H1 (cell line): ENCODE results near the gene SNAPC1. TPM values are rescaled to one million over a fixed set of nuclear protein-coding genes. Genes with fewer than 3 reads are reported as not detected.

ENCODE experiments used
- CTBP2 ChIP-seq: IDR thresholded peaks from 2 replicates; pipeline ENCODE4 v1.7.0; 2011; ENCODE audit warnings: borderline replicate concordance, mild to moderate bottlenecking, moderate library complexity, mixed read lengths, low read length; ENCODE audit not compliant: insufficient read depth, insufficient read length
- MAFK ChIP-seq: IDR thresholded peaks from 2 replicates; pipeline ENCODE4 v1.6.1; 2012; ENCODE audit warnings: low read depth, mild to moderate bottlenecking, improper control_type of control experiment, low read length
- PHF8 ChIP-seq: fragments of 200-600 bp; sonication (generic); conservative IDR thresholded peaks from 2 replicates; pipeline ENCODE4 v1.7.1; 2012; ENCODE audit warnings: low read depth, mild to moderate bottlenecking, inconsistent platforms, low read length, moderate library complexity
- RBBP5 ChIP-seq: IDR thresholded peaks from 2 replicates; pipeline ENCODE4 v1.7.1; 2012; ENCODE audit warnings: low read depth, mild to moderate bottlenecking, inconsistent platforms, low read length, moderate library complexity, borderline replicate concordance
- SIN3A ChIP-seq, 2 experiments: IDR thresholded peaks in 1 of 2; conservative IDR thresholded peaks in 1 of 2; 2 replicates each; pipeline ENCODE4 v1.6.1; 2011 to 2012; ENCODE audit warnings: low read length in 2 of 2, improper control_type of control experiment in 1 of 2, low read depth in 1 of 2, mild to moderate bottlenecking in 1 of 2
- SIRT6 ChIP-seq: IDR thresholded peaks from one replicate; pipeline ENCODE4 v1.7.1; 2012; ENCODE audit warnings: low read length, inconsistent platforms
- TAF1 ChIP-seq: IDR thresholded peaks from 2 replicates; pipeline ENCODE4 v1.6.1; 2011; ENCODE audit warnings: mild to moderate bottlenecking, low read depth, low read length
- TCF12 ChIP-seq: IDR thresholded peaks from 2 replicates; pipeline ENCODE4 v1.6.1; 2011; ENCODE audit warnings: low read depth, mild to moderate bottlenecking, low read length
- polyA plus RNA-seq, 7 experiments: library from polyadenylated mRNA; depleted of rRNA in 3 of 7; stranded (reverse) in 5 of 7; unstranded in 2 of 7; fragments of >200 nt in 5 of 7; fragments of 200-250 nt in 2 of 7; gene quantifications; 1 replicate in 5 of 7; 2 replicates in 1 of 7; 4 replicates in 1 of 7; pipeline versions ENCODE4 v1.2.1 to v1.2.3, GENCODE V29; 2011 to 2013; ENCODE audit warnings: missing spikeins in 2 of 7, mixed read lengths in 2 of 7
- total RNA-seq: library from RNA; stranded (reverse); fragmentation: NEBNext Ultra II Directional; extraction: Animal tissue kit (Norgen Biotek cat#: 25700); gene quantifications from 2 replicates; pipeline ENCODE4 v1.2.1, GENCODE V29; 2021

Gene SNAPC1
- total and polyA plus RNA-seq, 2 of the 8 experiments (the other 6 are each of a cell fraction or from before 2014, with no cell fraction given): 5.8 to 11.1 TPM

DNA sequence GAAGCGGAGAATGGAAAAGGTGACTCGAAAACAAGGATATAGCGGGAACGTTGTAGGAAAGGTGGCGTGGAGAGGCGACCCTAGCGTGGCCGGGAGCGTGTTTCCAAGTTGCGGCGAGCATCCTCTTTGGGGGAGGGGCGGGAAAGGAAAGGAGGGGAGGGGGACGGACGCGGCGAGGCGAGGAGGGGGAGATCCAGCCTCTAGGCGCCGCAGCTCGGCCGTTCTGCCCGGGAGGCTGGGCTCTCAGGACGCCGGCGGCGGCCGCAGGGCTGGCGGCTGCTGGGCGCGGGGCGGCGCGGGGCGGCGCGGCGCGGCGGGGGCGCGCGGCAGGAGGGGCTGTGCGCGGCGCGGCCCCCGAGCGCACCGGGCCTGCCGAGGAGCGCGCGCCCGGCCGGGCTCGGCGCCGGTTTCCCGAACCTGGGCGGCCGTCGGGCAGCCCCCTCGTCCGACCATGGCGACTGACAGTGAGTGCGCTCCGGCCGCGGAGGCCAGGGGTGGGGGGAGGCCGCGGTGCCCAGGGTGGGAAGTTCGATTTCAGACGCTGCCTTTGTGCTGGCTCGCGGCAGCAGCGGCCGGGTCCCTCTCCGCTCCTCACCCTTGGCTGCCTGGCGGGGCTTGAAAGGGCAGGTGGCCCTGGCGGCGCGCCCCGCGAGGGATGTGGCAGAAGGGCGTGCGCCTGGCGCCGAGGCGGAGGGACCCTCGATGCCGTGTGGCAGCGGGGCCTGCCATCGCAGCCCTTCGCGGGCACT, 50.3 kb downstream of the SNAPC1 start, which contains the start of gene SYT16 (continued):
- TF ChIP-seq SIN3A (conservative IDR thresholded peaks at IDR 0.05 in 1 of 2, IDR thresholded peaks at IDR 0.05 in 1 of 2; ENCODE audit: low read depth in 1 of 2, low read length in 2 of 2): 0 out of 4 replicates have a peak, but pooled peaks of 1 of the 2 experiments have one; percentile 29
- no peak for TF ChIP-seq TCF12
- TF ChIP-seq RBBP5: peak; percentile 83; the same call in 1 of the 2 replicates
- TF ChIP-seq MAFK: no peak
- TF ChIP-seq SIRT6: no peak
- 0 out of 2 replicates have a peak, but pooled peaks have one; percentile 21 for TF ChIP-seq TAF1
- TF ChIP-seq CTBP2: peak; percentile 75
- 0 out of 2 replicates have a peak, but pooled peaks have one; percentile 23 for TF ChIP-seq PHF8
- TF ChIP-seq, all 59 proteins: peak for 10
